Activated CD8-positive, alpha-beta T cell treated with anti-CD3 and anti-CD28 coated beads for 36 hours (primary cell): Measurements from ENCODE around the gene ZNF420. TPM values are rescaled to one million over a fixed set of nuclear protein-coding genes. Genes with fewer than 3 reads are reported as not detected.
"Not testable (repeated sequence)": the region's sequence is repeated elsewhere in the genome, so short reads cannot be mapped to it uniquely, and the experiment has no call there.

Source experiments
- ATAC-seq: fragments of 200-7000 bp; cut with Tn5 transposase; one replicate; pipeline ENCODE4 v1.10.0; 2021; ENCODE audit warnings: mild to moderate bottlenecking, moderate library complexity
- CTCF ChIA-PET: fragments of 350-600 bp; sonication (Branson Sonifier 250); formaldehyde crosslinking; loops from one replicate; lab custom pipeline; 2021; ENCODE audit warnings: antibody characterized with exemption; lab: Charles Lee
- POLR2A ChIA-PET: fragments of 350-600 bp; sonication (Branson Sonifier 250); formaldehyde crosslinking; loops from one replicate; lab custom pipeline; 2021; ENCODE audit warnings: antibody characterized with exemption; lab: Charles Lee
- DNase-seq: peaks from one replicate; pipeline ENCODE4 v3.0.0-alpha.2; 2020
- H3K27ac Mint-ChIP-seq: one replicate; pipeline ENCODE4 v1.8.0; 2021; ENCODE audit warnings: mild to moderate bottlenecking, mixed read lengths
- H3K27me3 Mint-ChIP-seq: one replicate; pipeline ENCODE4 v1.8.0; 2021; ENCODE audit warnings: mixed read lengths
- H3K36me3 Mint-ChIP-seq: one replicate; pipeline ENCODE4 v1.8.0; 2021; ENCODE audit warnings: low read depth, mixed read lengths
- H3K4me1 Mint-ChIP-seq: one replicate; pipeline ENCODE4 v1.8.0; 2021; ENCODE audit warnings: low read depth, mixed read lengths
- H3K4me3 Mint-ChIP-seq: one replicate; pipeline ENCODE4 v1.8.0; 2021; ENCODE audit warnings: mild to moderate bottlenecking, moderate library complexity, mixed read lengths
- H3K9me3 Mint-ChIP-seq: one replicate; pipeline ENCODE4 v1.8.0; 2021; ENCODE audit warnings: mixed read lengths
- intact Hi-C: fragments of 100-400 bp; cut with micrococcal nuclease; formaldehyde crosslinking; loops from one replicate; pipeline ENCODE4 v1.10.0; 2022
- total RNA-seq, 2 experiments: library from RNA; stranded (reverse); gene quantifications; one replicate each; pipeline ENCODE4 v1.2.3, GENCODE V29; 2021
- TF ChIP-seq, protein P1 (sequence below): fragments of 200-600 bp; IDR thresholded peaks from one replicate; pipeline ENCODE4 v1.8.0; 2022; ENCODE audit warnings: antibody characterized with exemption, mild to moderate bottlenecking

ZNF420 gene
- total RNA-seq, 2 experiments from 2014 or later: 10.1 to 12.0 TPM

DNA sequence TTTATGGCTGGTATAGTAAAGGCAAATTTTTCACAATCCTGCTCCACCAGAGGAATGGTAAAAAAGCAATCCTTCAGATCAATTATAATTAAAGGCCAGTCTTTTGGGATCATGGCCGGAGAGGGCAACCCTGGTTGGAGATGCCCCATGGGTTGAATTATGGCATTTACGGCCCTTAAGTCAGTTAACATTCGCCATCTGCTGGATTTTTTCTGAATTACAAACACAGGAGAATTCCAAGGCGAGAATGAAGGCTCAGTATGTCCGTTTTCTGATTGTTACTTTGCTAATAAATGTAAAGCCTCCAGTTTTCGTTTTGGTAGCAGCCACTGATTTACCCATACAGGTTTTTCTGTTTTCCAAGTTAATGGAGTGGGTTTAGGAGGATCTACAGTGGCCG lies 33.5 kb downstream of the ZNF420 start:
- intact Hi-C loops, H3K27ac Mint-ChIP-seq, H3K4me3 Mint-ChIP-seq, POLR2A ChIA-PET, H3K27me3 Mint-ChIP-seq, ATAC-seq, DNase-seq, CTCF ChIA-PET, H3K4me1 Mint-ChIP-seq: not testable (repeated sequence)
- Mint-ChIP-seq H3K9me3 (peaks cover 85% of the 10 kb centered on the region), H3K36me3 (peaks cover 100% of the 10 kb centered on the region)
- TF ChIP-seq, protein P1, sequence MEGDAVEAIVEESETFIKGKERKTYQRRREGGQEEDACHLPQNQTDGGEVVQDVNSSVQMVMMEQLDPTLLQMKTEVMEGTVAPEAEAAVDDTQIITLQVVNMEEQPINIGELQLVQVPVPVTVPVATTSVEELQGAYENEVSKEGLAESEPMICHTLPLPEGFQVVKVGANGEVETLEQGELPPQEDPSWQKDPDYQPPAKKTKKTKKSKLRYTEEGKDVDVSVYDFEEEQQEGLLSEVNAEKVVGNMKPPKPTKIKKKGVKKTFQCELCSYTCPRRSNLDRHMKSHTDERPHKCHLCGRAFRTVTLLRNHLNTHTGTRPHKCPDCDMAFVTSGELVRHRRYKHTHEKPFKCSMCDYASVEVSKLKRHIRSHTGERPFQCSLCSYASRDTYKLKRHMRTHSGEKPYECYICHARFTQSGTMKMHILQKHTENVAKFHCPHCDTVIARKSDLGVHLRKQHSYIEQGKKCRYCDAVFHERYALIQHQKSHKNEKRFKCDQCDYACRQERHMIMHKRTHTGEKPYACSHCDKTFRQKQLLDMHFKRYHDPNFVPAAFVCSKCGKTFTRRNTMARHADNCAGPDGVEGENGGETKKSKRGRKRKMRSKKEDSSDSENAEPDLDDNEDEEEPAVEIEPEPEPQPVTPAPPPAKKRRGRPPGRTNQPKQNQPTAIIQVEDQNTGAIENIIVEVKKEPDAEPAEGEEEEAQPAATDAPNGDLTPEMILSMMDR: peak; percentile 55

DNA sequence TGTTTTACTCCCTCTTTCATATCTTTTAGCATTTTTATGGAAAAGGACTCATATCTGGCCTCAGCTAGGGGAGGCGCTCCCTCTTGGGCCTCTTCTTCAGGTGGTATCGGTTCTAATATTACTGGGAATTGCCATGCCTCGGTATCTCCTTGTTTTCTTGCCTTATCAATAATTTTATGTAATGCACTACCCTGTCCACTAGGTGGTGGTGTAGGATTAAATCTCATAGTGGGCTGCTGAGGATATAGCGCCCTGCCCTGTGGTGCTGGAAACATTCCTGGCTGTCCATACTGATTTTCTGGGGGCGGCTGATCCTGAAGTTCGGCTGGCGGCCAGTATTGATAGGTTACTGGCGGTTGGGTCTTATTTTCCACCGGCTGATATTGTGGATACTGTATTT lies 35.8 kb downstream of the ZNF420 start:
- Mint-ChIP-seq H3K27ac (no peak overlapping the region), H3K27me3 (no peaks in the 10 kb centered on the region), H3K36me3 (peaks cover 90% of the 10 kb centered on the region), H3K4me3 (no peak overlapping the region), H3K4me1 (no peaks in the 10 kb centered on the region), H3K9me3 (peaks cover 72% of the 10 kb centered on the region)
- ATAC-seq (no peak), DNase-seq (no peak)
- CTCF ChIA-PET: no interaction called here
- TF ChIP-seq, protein P1: peak; percentile 25
- POLR2A ChIA-PET: no interaction called here
- intact Hi-C loops: no loop called here

DNA sequence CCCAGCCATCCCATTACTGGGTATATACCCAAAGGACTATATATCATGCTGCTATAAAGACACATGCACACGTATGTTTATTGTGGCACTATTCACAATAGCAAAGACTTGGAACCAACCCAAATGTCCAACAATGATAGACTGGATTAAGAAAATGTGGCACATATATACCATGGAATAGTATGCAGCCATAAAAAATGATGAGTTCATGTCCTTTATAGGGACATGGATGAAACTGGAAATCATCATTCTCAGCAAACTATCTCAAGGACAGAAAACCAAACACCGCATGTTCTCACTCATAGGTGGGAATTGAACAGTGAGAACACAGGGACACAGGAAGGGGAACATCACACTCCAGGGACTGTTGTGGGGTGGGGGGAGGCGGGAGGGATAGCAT lies 43.9 kb downstream of the ZNF420 start:
- H3K9me3 Mint-ChIP-seq: peaks cover 55% of the 10 kb centered on the region
- DNase-seq, POLR2A ChIA-PET, CTCF ChIA-PET, intact Hi-C loops, H3K27ac Mint-ChIP-seq, H3K27me3 Mint-ChIP-seq, ATAC-seq, H3K4me1 Mint-ChIP-seq, H3K4me3 Mint-ChIP-seq: not testable (repeated sequence)
- peaks cover 53% of the 10 kb centered on the region for H3K36me3 Mint-ChIP-seq

DNA sequence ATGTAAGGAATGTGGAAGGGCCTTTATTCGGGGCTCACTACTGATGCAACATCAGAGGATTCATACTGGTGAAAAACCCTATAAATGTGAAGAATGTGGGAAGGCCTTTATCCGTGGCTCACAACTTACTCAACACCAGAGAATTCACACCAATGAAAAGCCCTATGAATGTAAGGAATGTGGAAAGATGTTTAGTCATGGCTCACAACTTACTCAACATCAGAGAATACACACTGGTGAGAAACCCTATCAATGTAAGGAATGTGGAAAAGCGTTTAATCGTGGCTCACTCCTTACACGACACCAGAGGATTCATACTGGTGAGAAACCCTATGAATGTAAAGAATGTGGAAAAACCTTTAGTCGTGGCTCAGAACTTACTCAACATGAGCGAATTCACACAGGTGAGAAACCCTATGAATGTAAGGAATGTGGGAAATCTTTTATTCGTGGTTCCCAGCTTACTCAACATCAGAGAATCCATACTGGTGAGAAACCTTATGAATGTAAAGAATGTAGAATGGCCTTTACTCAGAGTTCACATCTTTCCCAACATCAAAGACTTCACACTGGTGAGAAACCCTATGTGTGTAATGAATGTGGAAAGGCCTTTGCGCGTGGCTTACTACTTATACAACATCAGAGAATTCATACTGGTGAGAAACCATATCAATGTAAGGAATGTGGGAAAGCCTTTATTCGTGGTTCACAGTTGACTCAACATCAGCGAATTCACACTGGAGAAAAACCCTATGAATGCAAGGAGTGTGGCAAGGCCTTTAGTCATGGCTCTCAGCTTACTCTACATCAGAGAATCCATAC lies 50.0 kb downstream of the ZNF420 start:
- peaks cover 89% of the 10 kb centered on the region for H3K9me3 Mint-ChIP-seq
- TF ChIP-seq, protein P1: no peak
- no peaks in the 10 kb centered on the region for H3K4me1 Mint-ChIP-seq
- CTCF ChIA-PET: no interaction called here
- no peaks in the 10 kb centered on the region for H3K27me3 Mint-ChIP-seq
- ATAC-seq: no peak
- no peak overlapping the region for H3K4me3 Mint-ChIP-seq
- no peak overlapping the region for H3K27ac Mint-ChIP-seq
- H3K36me3 Mint-ChIP-seq: peaks cover 84% of the 10 kb centered on the region
- intact Hi-C loops: no loop called here
- no peak for DNase-seq
- POLR2A ChIA-PET: interaction anchor here (1.2 kb wide), 1 partner anchor 441 kb away, joined by 3 read pairs; the partner anchor contains the start of gene ZNF567

DNA sequence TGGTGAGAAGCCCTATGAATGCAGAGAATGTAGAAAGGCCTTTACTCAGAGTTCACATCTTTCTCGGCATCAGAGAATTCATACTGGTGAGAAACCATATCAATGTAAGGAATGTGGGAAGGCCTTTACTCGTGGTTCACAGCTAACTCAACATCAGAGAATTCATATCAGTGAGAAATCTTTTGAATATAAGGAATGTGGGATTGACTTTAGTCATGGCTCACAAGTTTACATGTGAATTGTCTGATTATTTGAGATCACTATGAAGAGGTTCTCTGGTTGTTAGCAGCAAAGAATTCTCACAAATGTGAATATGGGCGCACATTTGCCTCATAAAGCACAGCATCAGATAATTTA lies 50.6 kb downstream of the ZNF420 start:
- intact Hi-C loops: no loop called here
- ChIA-PET POLR2A (interaction anchor here (1.2 kb wide), 1 partner anchor 441 kb away, joined by 3 read pairs; the partner anchor contains the start of gene ZNF567), CTCF (no interaction called here)
- Mint-ChIP-seq H3K36me3 (peaks cover 89% of the 10 kb centered on the region), H3K4me3 (no peak overlapping the region), H3K27me3 (no peaks in the 10 kb centered on the region), H3K27ac (no peak overlapping the region), H3K4me1 (no peaks in the 10 kb centered on the region), H3K9me3 (peaks cover 92% of the 10 kb centered on the region)
- no peak for DNase-seq
- no peak for ATAC-seq
- TF ChIP-seq, protein P1: no peak
